H9 (cell line): ENCODE data around the gene TTC23. TPM values are rescaled to one million over a fixed set of nuclear protein-coding genes. Genes with fewer than 3 reads are reported as not detected.

ENCODE experiments used
- DNase-seq: peaks from one replicate; pipeline ENCODE4 v3.0.0-alpha.2; 2017
- H2AFZ ChIP-seq: one replicate; pipeline ENCODE4 v1.6.1; 2013; ENCODE audit warnings: mild to moderate bottlenecking, low read length, control low read depth, moderate library complexity
- H2AK5ac ChIP-seq: 2 replicates; pipeline ENCODE4 v1.6.1; 2013; ENCODE audit warnings: low read length, control low read depth, mixed read lengths; ENCODE audit not compliant: insufficient read length
- H2BK120ac ChIP-seq: one replicate; pipeline ENCODE4 v1.6.1; 2013; ENCODE audit warnings: low read depth, mild to moderate bottlenecking, low read length, control low read depth, inconsistent platforms; ENCODE audit not compliant: poor library complexity, severe bottlenecking
- H2BK12ac ChIP-seq: 2 replicates; pipeline ENCODE4 v1.6.1; 2013; ENCODE audit warnings: low read length, control low read depth, mixed read lengths, low read depth; ENCODE audit not compliant: insufficient read length
- H2BK15ac ChIP-seq: 2 replicates; pipeline ENCODE4 v1.6.1; 2013; ENCODE audit warnings: low read depth, low read length, control low read depth
- H2BK20ac ChIP-seq: one replicate; pipeline ENCODE4 v1.6.1; 2013; ENCODE audit warnings: low read depth, mild to moderate bottlenecking, low read length, control low read depth, inconsistent platforms; ENCODE audit not compliant: poor library complexity, severe bottlenecking
- H2BK5ac ChIP-seq: 2 replicates; pipeline ENCODE4 v1.6.1; 2013; ENCODE audit warnings: low read length, control low read depth, mixed read lengths; ENCODE audit not compliant: insufficient read length
- H3K14ac ChIP-seq: 2 replicates; pipeline ENCODE4 v1.6.1; 2013; ENCODE audit warnings: low read length, control low read depth; ENCODE audit not compliant: insufficient read depth
- H3K18ac ChIP-seq: 2 replicates; pipeline ENCODE4 v1.6.1; 2013; ENCODE audit warnings: low read depth, mild to moderate bottlenecking, mixed read lengths, low read length, control low read depth; ENCODE audit not compliant: insufficient read length
- H3K23ac ChIP-seq: 2 replicates; pipeline ENCODE4 v1.6.1; 2013; ENCODE audit warnings: low read length, control low read depth, mixed read lengths, low read depth; ENCODE audit not compliant: insufficient read length
- H3K23me2 ChIP-seq: 2 replicates; pipeline ENCODE4 v1.6.1; 2013; ENCODE audit warnings: low read depth, mild to moderate bottlenecking, mixed read lengths, low read length, control low read depth; ENCODE audit not compliant: insufficient read length, poor library complexity, severe bottlenecking
- H3K27ac ChIP-seq: 2 replicates; pipeline ENCODE4 v1.5.1; 2013; ENCODE audit warnings: low read length, control low read depth, mixed read lengths, low read depth; ENCODE audit not compliant: insufficient read length
- H3K27me3 ChIP-seq: 2 replicates; pipeline ENCODE4 v1.6.1; 2013; ENCODE audit warnings: low read length, control low read depth, inconsistent platforms; ENCODE audit not compliant: insufficient read depth
- H3K4ac ChIP-seq: 2 replicates; pipeline ENCODE4 v1.6.1; 2013; ENCODE audit warnings: low read depth, mild to moderate bottlenecking, control low read depth, inconsistent platforms, low read length, moderate library complexity
- H3K4me1 ChIP-seq: 2 replicates; pipeline ENCODE4 v1.6.1; 2013; ENCODE audit warnings: low read length, control low read depth, inconsistent platforms; ENCODE audit not compliant: insufficient read depth
- H3K4me2 ChIP-seq: 2 replicates; pipeline ENCODE4 v1.6.1; 2013; ENCODE audit warnings: low read length, control low read depth, mixed read lengths; ENCODE audit not compliant: insufficient read length, insufficient read depth
- H3K56ac ChIP-seq: 2 replicates; pipeline ENCODE4 v1.6.1; 2013; ENCODE audit warnings: low read depth, mild to moderate bottlenecking, mixed read lengths, low read length, control low read depth; ENCODE audit not compliant: insufficient read length
- H3K79me1 ChIP-seq: 2 replicates; pipeline ENCODE4 v1.6.1; 2013; ENCODE audit warnings: low read depth, mild to moderate bottlenecking, moderate library complexity, low read length, control low read depth, inconsistent platforms; ENCODE audit not compliant: insufficient read depth, poor library complexity, severe bottlenecking
- H3K79me2 ChIP-seq: 2 replicates; pipeline ENCODE4 v1.6.1; 2013; ENCODE audit warnings: low read length, control low read depth, inconsistent platforms; ENCODE audit not compliant: insufficient read depth
- H3K9ac ChIP-seq: 2 replicates; pipeline ENCODE4 v1.6.1; 2013; ENCODE audit warnings: low read length, control low read depth, mixed read lengths; ENCODE audit not compliant: insufficient read length; ENCODE audit errors: extremely low read depth
- H3K9me3 ChIP-seq: one replicate; pipeline ENCODE4 v1.6.1; 2013; ENCODE audit warnings: low read depth, low read length, inconsistent platforms; ENCODE audit not compliant: control insufficient read depth
- H3T11ph ChIP-seq: one replicate; pipeline ENCODE4 v1.6.1; 2013; ENCODE audit warnings: mild to moderate bottlenecking, low read length, control low read depth, inconsistent platforms
- H4K20me1 ChIP-seq: one replicate; pipeline ENCODE4 v1.6.1; 2013; ENCODE audit not compliant: control insufficient read depth, insufficient read length, insufficient read depth
- H4K5ac ChIP-seq: 2 replicates; pipeline ENCODE4 v1.6.1; 2013; ENCODE audit warnings: low read depth, mild to moderate bottlenecking, mixed read lengths, low read length, control low read depth; ENCODE audit not compliant: insufficient read length
- H4K8ac ChIP-seq: replicated peaks from 2 replicates; pipeline ENCODE4 v1.6.1; 2013; ENCODE audit warnings: low read length, control low read depth, mixed read lengths, low read depth; ENCODE audit not compliant: insufficient read length
- H4K91ac ChIP-seq: 2 replicates; pipeline ENCODE4 v1.6.1; 2013; ENCODE audit warnings: low read depth, mild to moderate bottlenecking, moderate library complexity, mixed read lengths, low read length, control low read depth; ENCODE audit not compliant: insufficient read length
- H3K27ac Mint-ChIP-seq, 3 experiments: 2 replicates in 2 of 3; 3 replicates in 1 of 3; pipeline ENCODE4 v1.8.0; 2020 to 2021; ENCODE audit warnings: mixed read lengths in 3 of 3, mild to moderate bottlenecking in 1 of 3, moderate library complexity in 1 of 3
- H3K27me3 Mint-ChIP-seq: 2 replicates; pipeline ENCODE4 v1.8.0; 2021; ENCODE audit warnings: low read depth, mild to moderate bottlenecking, moderate library complexity, mixed read lengths
- H3K36me3 Mint-ChIP-seq, 3 experiments: 2 replicates in 2 of 3; 3 replicates in 1 of 3; pipeline ENCODE4 v1.8.0; 2020 to 2021; ENCODE audit warnings: low read depth in 3 of 3, mixed read lengths in 3 of 3; ENCODE audit not compliant: insufficient read depth in 1 of 3
- H3K4me1 Mint-ChIP-seq, 2 experiments: 2 replicates each; pipeline ENCODE4 v1.8.0; 2020; ENCODE audit warnings: mixed read lengths in 2 of 2
- H3K4me3 Mint-ChIP-seq, 2 experiments: 2 replicates in 1 of 2; 3 replicates in 1 of 2; pipeline ENCODE4 v1.8.0; 2020 to 2021; ENCODE audit warnings: mild to moderate bottlenecking in 2 of 2, mixed read lengths in 2 of 2, moderate library complexity in 1 of 2
- H3K9me3 Mint-ChIP-seq, 2 experiments: 2 replicates in 1 of 2; 3 replicates in 1 of 2; pipeline ENCODE4 v1.8.0; 2020; ENCODE audit warnings: mild to moderate bottlenecking in 2 of 2, mixed read lengths in 2 of 2, moderate library complexity in 1 of 2
- WGBS: extraction: QIAGEN DNeasy Blood & Tissue Kit; methylation state at CpG from one replicate; pipeline ENCODE4 v1.1.7; 2013; ENCODE audit warnings: missing lambda C conversion rate, low lambda C conversion rate, mixed read lengths; ENCODE audit not compliant: insufficient read length; ENCODE audit errors: extremely low coverage; 5-methylcytosine and 5-hydroxymethylcytosine counted together
- total RNA-seq: library from RNA; stranded (reverse); gene quantifications from 2 replicates; pipeline ENCODE4 v1.2.1, GENCODE V29; 2021
- TF ChIP-seq, protein P1 (sequence below): fragments of 200-600 bp; sonication (generic); conservative IDR thresholded peaks from 3 replicates; pipeline ENCODE4 v1.8.0; 2021; ENCODE audit warnings: antibody characterized with exemption, mild to moderate bottlenecking

Gene TTC23
- total RNA-seq, 1 experiment from 2014 or later = 14.3 TPM

DNA sequence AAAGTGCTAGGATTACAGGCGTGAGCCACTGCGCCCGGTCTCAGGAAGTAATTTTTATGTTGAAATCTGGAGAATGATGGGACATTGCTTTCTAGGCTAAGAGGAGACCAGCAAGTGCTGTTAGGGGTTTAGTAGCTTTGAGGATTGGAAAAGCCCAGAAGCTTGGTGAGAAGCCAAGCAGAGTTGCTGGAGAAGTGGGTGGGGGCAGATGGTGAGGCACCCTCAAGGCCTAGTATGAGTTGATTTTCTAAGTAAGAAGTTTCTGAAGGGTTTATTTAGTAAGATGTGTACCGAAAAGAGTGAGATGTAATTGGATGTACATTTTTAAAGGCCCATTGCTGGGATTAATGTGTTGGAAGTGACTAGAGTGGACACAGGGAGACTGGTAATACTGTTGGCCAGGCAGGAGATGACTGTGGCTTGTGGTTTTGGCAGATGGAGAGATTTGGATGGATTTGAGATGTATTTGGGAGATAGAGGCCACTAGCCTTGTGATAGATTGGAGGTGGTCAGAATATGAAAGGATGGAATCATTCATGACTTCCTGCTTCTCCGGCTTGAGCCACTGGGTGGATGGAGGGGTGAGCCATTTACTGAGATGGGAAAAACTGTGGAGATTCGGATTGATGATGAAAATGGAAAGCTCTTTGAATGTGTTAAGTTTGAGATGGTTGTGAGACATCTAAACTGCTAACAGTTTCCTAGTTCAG, 4.2 kb upstream of the TTC23 start:
- no peaks in the 10 kb centered on the region for H3K9me3 ChIP-seq
- no peak overlapping the region for H2BK5ac ChIP-seq
- no peak overlapping the region for H2BK15ac ChIP-seq
- no peak overlapping the region for H4K5ac ChIP-seq
- no peak overlapping the region for H2BK20ac ChIP-seq
- H3K4ac ChIP-seq = no peak overlapping the region
- no peak overlapping the region for H3K4me3 Mint-ChIP-seq
- H2AFZ ChIP-seq = no peak overlapping the region
- H3K79me1 ChIP-seq = no peaks in the 10 kb centered on the region
- H3K4me1 Mint-ChIP-seq = peaks cover 16 to 17% of the 10 kb centered on the region in 2 experiments; a peak in 3 of 4 replicates
- H3K27ac ChIP-seq = no peak overlapping the region
- H3K36me3 Mint-ChIP-seq = peaks cover 0 to 5% (median 2%) of the 10 kb centered on the region in 3 experiments; a peak in 1 of 7 replicates
- no peak overlapping the region for H3K9ac ChIP-seq
- no peak overlapping the region for H3K56ac ChIP-seq
- H3K23ac ChIP-seq = no peak overlapping the region
- H3K4me1 ChIP-seq = no peaks in the 10 kb centered on the region; the same call in 1 of the 2 replicates
- WGBS = 100% methylated on average over 1 of the region's 6 CpGs
- H3K27me3 ChIP-seq = no peaks in the 10 kb centered on the region
- no peak overlapping the region for H3T11ph ChIP-seq
- H3K9me3 Mint-ChIP-seq = no peaks in the 10 kb centered on the region
- no peak overlapping the region for H2BK120ac ChIP-seq
- H3K27me3 Mint-ChIP-seq = no peaks in the 10 kb centered on the region
- no peak overlapping the region for H3K18ac ChIP-seq
- no peak overlapping the region for H3K14ac ChIP-seq
- TF ChIP-seq, protein P1, sequence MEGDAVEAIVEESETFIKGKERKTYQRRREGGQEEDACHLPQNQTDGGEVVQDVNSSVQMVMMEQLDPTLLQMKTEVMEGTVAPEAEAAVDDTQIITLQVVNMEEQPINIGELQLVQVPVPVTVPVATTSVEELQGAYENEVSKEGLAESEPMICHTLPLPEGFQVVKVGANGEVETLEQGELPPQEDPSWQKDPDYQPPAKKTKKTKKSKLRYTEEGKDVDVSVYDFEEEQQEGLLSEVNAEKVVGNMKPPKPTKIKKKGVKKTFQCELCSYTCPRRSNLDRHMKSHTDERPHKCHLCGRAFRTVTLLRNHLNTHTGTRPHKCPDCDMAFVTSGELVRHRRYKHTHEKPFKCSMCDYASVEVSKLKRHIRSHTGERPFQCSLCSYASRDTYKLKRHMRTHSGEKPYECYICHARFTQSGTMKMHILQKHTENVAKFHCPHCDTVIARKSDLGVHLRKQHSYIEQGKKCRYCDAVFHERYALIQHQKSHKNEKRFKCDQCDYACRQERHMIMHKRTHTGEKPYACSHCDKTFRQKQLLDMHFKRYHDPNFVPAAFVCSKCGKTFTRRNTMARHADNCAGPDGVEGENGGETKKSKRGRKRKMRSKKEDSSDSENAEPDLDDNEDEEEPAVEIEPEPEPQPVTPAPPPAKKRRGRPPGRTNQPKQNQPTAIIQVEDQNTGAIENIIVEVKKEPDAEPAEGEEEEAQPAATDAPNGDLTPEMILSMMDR = no peak
- H4K8ac ChIP-seq = no peak overlapping the region
- no peak for DNase-seq
- H2AK5ac ChIP-seq = no peak overlapping the region
- H3K79me2 ChIP-seq = no peaks in the 10 kb centered on the region; the same call in 1 of the 2 replicates
- peaks cover 3% of the 10 kb centered on the region for H3K23me2 ChIP-seq
- H4K20me1 ChIP-seq = no peaks in the 10 kb centered on the region
- H3K27ac Mint-ChIP-seq = peak overlapping the region in 1 of 3 experiments; percentile 55; a peak in 2 of 7 replicates
- H2BK12ac ChIP-seq = no peak overlapping the region
- H3K4me2 ChIP-seq = no peak overlapping the region
- no peak overlapping the region for H4K91ac ChIP-seq
